ENCODE measurements around the gene CAMTA1.

GRCh38 chr1:7344299-7344698 is 559.0 kb downstream of the CAMTA1 start:
- TF ChIP-seq CTCF (IDR thresholded peaks at IDR 0.05), result no peak
- no peak for TF ChIP-seq POLR2A (IDR thresholded peaks at IDR 0.05)
- TF ChIP-seq POLR2AphosphoS5 (IDR thresholded peaks at IDR 0.05), result no peak

Data from upper lobe of left lung (tissue), 4 donors.